ENCODE data around the gene BDNF. TPM values are rescaled to one million over a fixed set of nuclear protein-coding genes. Genes with fewer than 3 reads are reported as not detected.

Gene BDNF
- polyA plus RNA-seq, 1 experiment, result 47.4 TPM

DNA sequence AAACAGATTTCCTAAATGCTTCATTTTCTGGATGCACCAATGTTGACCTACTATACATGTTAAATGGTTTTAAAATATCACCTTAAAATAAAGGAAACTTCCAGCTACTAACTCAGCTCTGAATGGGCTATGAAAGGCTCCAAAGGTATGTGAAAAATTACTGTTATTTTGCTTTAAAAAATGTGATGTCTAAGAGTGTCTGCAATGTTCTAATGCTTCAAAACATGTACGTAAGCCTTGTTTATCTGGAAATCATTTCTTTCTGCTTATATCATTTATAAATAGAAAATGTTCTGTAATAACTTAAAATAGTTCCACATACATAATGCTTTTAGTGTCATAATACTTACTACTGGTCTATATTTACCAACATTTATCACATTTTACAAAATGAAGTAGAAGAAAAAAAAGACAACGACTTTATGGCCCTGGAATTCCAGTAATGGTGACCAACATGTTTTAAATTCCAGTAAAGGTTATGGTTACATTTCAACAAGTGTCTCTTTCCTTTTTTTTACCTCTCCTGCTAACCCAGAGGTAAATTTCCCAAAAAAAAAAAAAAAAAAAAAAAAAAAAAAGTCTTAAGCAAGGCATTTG lies 2.5 kb downstream of the BDNF start:
- TF ChIP-seq, protein P1, sequence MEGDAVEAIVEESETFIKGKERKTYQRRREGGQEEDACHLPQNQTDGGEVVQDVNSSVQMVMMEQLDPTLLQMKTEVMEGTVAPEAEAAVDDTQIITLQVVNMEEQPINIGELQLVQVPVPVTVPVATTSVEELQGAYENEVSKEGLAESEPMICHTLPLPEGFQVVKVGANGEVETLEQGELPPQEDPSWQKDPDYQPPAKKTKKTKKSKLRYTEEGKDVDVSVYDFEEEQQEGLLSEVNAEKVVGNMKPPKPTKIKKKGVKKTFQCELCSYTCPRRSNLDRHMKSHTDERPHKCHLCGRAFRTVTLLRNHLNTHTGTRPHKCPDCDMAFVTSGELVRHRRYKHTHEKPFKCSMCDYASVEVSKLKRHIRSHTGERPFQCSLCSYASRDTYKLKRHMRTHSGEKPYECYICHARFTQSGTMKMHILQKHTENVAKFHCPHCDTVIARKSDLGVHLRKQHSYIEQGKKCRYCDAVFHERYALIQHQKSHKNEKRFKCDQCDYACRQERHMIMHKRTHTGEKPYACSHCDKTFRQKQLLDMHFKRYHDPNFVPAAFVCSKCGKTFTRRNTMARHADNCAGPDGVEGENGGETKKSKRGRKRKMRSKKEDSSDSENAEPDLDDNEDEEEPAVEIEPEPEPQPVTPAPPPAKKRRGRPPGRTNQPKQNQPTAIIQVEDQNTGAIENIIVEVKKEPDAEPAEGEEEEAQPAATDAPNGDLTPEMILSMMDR (IDR thresholded peaks at IDR 0.05; ENCODE audit: insufficient read depth, low read depth, low read length), result no peak
- Histone ChIP-seq H3K27me3 (ENCODE audit: control insufficient read depth, insufficient read depth, low read length) (no peaks in the 10 kb centered on the region), H3K36me3 (ENCODE audit: control insufficient read depth, insufficient read depth, low read length) (no peaks in the 10 kb centered on the region), H3K4me3 (ENCODE audit: low read depth, low read length) (peak overlapping the region; percentile 96)
- ChIA-PET POLR2A (interaction anchor here (1.0 kb wide), 1 partner anchor 21 kb away, joined by 8 read pairs; no protein-coding TSS in a partner anchor), CTCF (interaction anchor here (0.6 kb wide), 1 partner anchor 1735 kb away, joined by 4 read pairs; no protein-coding TSS in a partner anchor)
- DNase-seq (ENCODE audit: low read depth), result no peak

DNA sequence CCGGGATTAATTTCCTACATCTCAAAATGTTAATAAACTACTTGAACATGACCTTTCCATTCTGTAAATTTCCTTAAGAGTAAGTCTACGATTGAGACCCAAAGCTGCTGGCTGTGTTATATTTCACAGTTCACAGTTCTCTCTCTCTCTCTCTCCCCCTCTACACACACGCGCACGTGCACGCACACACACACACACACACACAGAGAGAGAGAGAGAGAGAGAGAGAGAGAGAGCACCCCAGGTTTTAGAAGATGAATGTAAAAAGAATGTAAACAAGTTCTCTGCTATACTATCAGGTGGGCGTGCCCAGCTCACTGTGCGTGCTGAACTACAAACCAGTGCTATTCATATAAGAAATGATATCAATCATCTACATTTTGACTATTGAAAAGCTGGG lies 3.3 kb downstream of the BDNF start:
- Histone ChIP-seq H3K4me3 (ENCODE audit: low read depth, low read length) (peak overlapping the region; percentile 96), H3K36me3 (ENCODE audit: control insufficient read depth, insufficient read depth, low read length) (no peaks in the 10 kb centered on the region), H3K27me3 (ENCODE audit: control insufficient read depth, insufficient read depth, low read length) (no peaks in the 10 kb centered on the region)
- TF ChIP-seq, protein P1 (IDR thresholded peaks at IDR 0.05; ENCODE audit: insufficient read depth, low read depth, low read length), result no peak
- no peak for DNase-seq (ENCODE audit: low read depth)
- CTCF ChIA-PET, result interaction anchor here (0.6 to 1.2 kb wide), 4 partner anchors 9 to 1735 kb away, joined by 3 to 4 read pairs (median 4); no protein-coding TSS in a partner anchor
- POLR2A ChIA-PET, result interaction anchor here (0.5 to 1.0 kb wide), 3 partner anchors 21 to 686 kb away, joined by 3 to 8 read pairs (median 7); no protein-coding TSS in a partner anchor

DNA sequence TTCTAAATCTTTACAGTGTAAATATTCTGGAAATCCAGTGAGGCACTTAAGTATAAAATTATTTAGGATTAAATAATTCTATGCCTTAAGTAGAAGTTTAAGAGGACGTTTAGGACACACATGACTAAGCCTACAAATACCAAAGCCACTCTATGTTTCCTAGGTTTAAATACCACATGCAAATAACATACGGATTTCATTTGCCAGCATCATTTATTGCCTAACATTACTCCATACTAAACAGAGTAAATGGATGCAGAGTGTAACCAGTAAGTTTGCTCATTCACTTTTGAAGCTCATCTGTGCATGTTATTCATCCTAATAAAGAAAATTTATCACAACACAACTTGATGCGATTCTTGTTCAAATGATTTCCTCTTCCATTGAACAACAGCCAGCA lies 4.1 kb downstream of the BDNF start:
- TF ChIP-seq, protein P1 (IDR thresholded peaks at IDR 0.05; ENCODE audit: insufficient read depth, low read depth, low read length), result no peak
- peak overlapping the region; percentile 96 for H3K4me3 ChIP-seq (ENCODE audit: low read depth, low read length)
- ChIA-PET CTCF (interaction anchor here (0.8 to 1.2 kb wide), 3 partner anchors 10 to 1622 kb away, joined by 3 to 4 read pairs (median 4); no protein-coding TSS in a partner anchor), POLR2A (interaction anchor here (0.6 kb wide), 1 partner anchor 416 kb away, joined by 3 read pairs; no protein-coding TSS in a partner anchor)
- no peaks in the 10 kb centered on the region for H3K27me3 ChIP-seq (ENCODE audit: control insufficient read depth, insufficient read depth, low read length)
- H3K36me3 ChIP-seq (ENCODE audit: control insufficient read depth, insufficient read depth, low read length), result no peaks in the 10 kb centered on the region
- DNase-seq (ENCODE audit: low read depth), result no peak

DNA sequence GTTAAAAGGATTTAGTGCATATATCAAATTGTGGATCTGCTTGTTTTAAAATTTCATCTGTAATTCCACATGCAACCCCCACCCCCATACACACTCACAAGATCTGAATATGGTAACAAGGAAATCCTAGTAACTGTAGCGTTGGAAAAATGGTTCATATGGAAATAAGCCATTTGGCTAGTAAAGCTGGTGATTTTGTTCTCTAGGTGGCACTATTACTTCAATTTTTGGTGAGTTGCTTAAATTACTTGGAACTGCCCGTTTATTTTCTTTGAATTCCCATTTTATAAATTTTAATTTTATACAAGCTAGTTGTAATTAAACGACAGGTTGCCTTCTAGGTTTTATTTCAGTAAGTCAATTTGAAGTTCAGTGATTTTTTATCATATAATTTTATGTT lies 5.3 kb downstream of the BDNF start:
- H3K36me3 ChIP-seq (ENCODE audit: control insufficient read depth, insufficient read depth, low read length), result no peaks in the 10 kb centered on the region
- no peaks in the 10 kb centered on the region for H3K27me3 ChIP-seq (ENCODE audit: control insufficient read depth, insufficient read depth, low read length)
- ChIA-PET CTCF (no interaction called here), POLR2A (interaction anchor here (0.6 kb wide), 1 partner anchor 260 kb away, joined by 6 read pairs; no protein-coding TSS in a partner anchor)
- H3K4me3 ChIP-seq (ENCODE audit: low read depth, low read length), result no peak overlapping the region
- no peak for DNase-seq (ENCODE audit: low read depth)
- TF ChIP-seq, protein P1 (IDR thresholded peaks at IDR 0.05; ENCODE audit: insufficient read depth, low read depth, low read length), result 0 out of 2 replicates have a peak, but pooled peaks have one; percentile 14

DNA sequence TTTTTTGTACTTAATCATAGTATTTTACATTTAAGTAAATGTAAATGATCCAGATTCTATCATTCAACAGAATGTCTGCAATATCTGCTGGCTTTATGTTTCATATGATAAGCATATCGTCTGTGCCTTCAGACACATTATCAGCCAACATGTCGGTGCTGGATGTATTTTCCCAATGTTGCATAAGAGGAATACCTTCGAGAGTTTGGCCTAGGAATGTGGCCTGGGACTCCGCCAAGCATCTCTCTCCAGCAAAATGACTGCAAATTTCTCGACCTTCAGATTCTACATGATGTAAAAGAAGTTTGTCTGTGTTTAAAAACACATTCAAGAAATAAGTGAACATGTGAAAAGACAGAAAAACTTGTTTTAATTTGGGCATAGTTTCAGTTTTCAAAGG lies 6.9 kb downstream of the BDNF start:
- Histone ChIP-seq H3K4me3 (ENCODE audit: low read depth, low read length) (no peak overlapping the region), H3K36me3 (ENCODE audit: control insufficient read depth, insufficient read depth, low read length) (no peaks in the 10 kb centered on the region), H3K27me3 (ENCODE audit: control insufficient read depth, insufficient read depth, low read length) (no peaks in the 10 kb centered on the region)
- DNase-seq (ENCODE audit: low read depth), result no peak
- ChIA-PET CTCF (interaction anchor here (0.7 kb wide), 1 partner anchor 1636 kb away, joined by 3 read pairs; no protein-coding TSS in a partner anchor), POLR2A (no interaction called here)
- TF ChIP-seq, protein P1 (IDR thresholded peaks at IDR 0.05; ENCODE audit: insufficient read depth, low read depth, low read length), result no peak
